Measurements from ENCODE around the gene CALN1. TPM values are rescaled to one million over a fixed set of nuclear protein-coding genes. Genes with fewer than 3 reads are reported as not detected.

The CALN1 gene
- total RNA-seq, 1 experiment from 2014 or later, result 0.05 TPM

DNA sequence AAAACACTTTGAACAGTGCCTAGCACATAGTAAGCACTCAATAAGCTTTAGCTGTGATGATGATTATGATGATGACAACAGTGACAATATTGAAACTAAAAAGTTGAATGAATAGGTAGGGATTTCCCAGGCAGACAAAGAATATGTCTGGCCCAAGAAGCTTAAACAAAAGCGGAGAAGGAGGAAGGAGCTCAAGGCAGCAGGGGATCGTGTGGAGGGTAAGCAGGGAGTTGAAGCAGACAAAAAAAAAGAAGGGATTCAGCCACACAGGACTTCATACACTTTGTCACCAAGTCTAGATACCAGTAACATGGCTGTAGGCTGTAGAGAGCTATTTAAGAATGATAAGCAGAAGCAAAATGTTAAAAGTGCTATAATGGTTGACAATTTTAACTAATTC lies 144.0 kb downstream of the CALN1 start:
- TF ChIP-seq, protein P1, sequence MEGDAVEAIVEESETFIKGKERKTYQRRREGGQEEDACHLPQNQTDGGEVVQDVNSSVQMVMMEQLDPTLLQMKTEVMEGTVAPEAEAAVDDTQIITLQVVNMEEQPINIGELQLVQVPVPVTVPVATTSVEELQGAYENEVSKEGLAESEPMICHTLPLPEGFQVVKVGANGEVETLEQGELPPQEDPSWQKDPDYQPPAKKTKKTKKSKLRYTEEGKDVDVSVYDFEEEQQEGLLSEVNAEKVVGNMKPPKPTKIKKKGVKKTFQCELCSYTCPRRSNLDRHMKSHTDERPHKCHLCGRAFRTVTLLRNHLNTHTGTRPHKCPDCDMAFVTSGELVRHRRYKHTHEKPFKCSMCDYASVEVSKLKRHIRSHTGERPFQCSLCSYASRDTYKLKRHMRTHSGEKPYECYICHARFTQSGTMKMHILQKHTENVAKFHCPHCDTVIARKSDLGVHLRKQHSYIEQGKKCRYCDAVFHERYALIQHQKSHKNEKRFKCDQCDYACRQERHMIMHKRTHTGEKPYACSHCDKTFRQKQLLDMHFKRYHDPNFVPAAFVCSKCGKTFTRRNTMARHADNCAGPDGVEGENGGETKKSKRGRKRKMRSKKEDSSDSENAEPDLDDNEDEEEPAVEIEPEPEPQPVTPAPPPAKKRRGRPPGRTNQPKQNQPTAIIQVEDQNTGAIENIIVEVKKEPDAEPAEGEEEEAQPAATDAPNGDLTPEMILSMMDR (IDR thresholded peaks at IDR 0.05), result no peak
- TF ChIP-seq, protein P2, sequence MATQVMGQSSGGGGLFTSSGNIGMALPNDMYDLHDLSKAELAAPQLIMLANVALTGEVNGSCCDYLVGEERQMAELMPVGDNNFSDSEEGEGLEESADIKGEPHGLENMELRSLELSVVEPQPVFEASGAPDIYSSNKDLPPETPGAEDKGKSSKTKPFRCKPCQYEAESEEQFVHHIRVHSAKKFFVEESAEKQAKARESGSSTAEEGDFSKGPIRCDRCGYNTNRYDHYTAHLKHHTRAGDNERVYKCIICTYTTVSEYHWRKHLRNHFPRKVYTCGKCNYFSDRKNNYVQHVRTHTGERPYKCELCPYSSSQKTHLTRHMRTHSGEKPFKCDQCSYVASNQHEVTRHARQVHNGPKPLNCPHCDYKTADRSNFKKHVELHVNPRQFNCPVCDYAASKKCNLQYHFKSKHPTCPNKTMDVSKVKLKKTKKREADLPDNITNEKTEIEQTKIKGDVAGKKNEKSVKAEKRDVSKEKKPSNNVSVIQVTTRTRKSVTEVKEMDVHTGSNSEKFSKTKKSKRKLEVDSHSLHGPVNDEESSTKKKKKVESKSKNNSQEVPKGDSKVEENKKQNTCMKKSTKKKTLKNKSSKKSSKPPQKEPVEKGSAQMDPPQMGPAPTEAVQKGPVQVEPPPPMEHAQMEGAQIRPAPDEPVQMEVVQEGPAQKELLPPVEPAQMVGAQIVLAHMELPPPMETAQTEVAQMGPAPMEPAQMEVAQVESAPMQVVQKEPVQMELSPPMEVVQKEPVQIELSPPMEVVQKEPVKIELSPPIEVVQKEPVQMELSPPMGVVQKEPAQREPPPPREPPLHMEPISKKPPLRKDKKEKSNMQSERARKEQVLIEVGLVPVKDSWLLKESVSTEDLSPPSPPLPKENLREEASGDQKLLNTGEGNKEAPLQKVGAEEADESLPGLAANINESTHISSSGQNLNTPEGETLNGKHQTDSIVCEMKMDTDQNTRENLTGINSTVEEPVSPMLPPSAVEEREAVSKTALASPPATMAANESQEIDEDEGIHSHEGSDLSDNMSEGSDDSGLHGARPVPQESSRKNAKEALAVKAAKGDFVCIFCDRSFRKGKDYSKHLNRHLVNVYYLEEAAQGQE (IDR thresholded peaks at IDR 0.05; ENCODE audit: insufficient read depth in 1 of 2, low read depth in 2 of 2, low read length in 1 of 2), result no peak
- TF ChIP-seq TCF7L2 (IDR thresholded peaks at IDR 0.05; ENCODE audit: low read depth, low read length) (no peak), SIN3A (IDR thresholded peaks at IDR 0.05; ENCODE audit: borderline replicate concordance, insufficient read depth, low read depth, low read length) (no peak)
- no peak for ATAC-seq
- Histone ChIP-seq H3K4me1 (ENCODE audit: control insufficient read depth, insufficient read depth, low read length) (no peaks in the 10 kb centered on the region), H3K9me3 (ENCODE audit: control insufficient read depth, insufficient read depth, low read depth, low read length) (no peaks in the 10 kb centered on the region), H3K27me3 (ENCODE audit: control insufficient read depth, insufficient read depth, low read length) (no peaks in the 10 kb centered on the region), H3K4me3 (ENCODE audit: low read depth in 2 of 2, low read length in 2 of 2) (no peak overlapping the region), H3K27ac (ENCODE audit: low read length) (no peak overlapping the region), H3K36me3 (ENCODE audit: control insufficient read depth, insufficient read depth, low read length) (no peaks in the 10 kb centered on the region)
- intact Hi-C loops (cut with micrococcal nuclease; ENCODE audit: unreplicated experiment), result no loop called here
- CTCF ChIA-PET, result interaction anchor here (0.6 kb wide), 1 partner anchor 347 kb away, joined by 4 read pairs; no protein-coding TSS in a partner anchor
- in situ Hi-C loops (cut with HindIII; ENCODE audit: low pct_unique_long_range_greater_than_20kb, low sequenced_read_pairs), result no loop called here
- POLR2A ChIA-PET, result no interaction called here
- no TSS peak for BruUV-seq (replicated peaks)
- DNase-seq (ENCODE audit: low read depth, low spot score), result no peak

DNA sequence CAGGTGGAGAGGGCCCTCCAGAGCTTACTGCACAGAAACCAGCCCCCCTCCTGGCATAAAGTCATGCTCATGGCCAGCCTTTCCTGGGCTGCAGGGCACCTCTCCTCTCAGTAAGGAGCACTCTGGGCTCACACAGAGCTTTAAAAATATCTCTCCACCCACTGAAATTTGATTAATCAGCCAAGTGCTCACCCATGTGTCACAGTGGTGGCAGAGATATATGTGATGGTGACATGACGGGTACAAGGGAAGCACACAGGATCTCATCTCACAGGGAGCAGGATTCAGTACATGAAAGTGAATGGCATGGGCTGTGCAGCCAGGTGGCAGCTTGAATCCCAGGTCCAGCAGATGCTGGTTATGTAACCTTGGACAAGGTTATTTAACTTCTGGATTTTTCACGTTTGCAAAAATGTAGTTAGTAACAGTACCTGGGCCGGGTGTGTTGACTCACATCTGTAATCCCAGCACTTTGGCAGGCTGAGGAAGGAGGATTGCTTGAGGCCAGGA lies 144.8 kb downstream of the CALN1 start:
- Histone ChIP-seq H3K27ac (ENCODE audit: low read length) (no peak overlapping the region), H3K4me1 (ENCODE audit: control insufficient read depth, insufficient read depth, low read length) (no peaks in the 10 kb centered on the region), H3K36me3 (ENCODE audit: control insufficient read depth, insufficient read depth, low read length) (no peaks in the 10 kb centered on the region), H3K9me3 (ENCODE audit: control insufficient read depth, insufficient read depth, low read depth, low read length) (no peaks in the 10 kb centered on the region), H3K27me3 (ENCODE audit: control insufficient read depth, insufficient read depth, low read length) (no peaks in the 10 kb centered on the region), H3K4me3 (ENCODE audit: low read depth in 2 of 2, low read length in 2 of 2) (no peak overlapping the region)
- in situ Hi-C loops (cut with HindIII; ENCODE audit: low pct_unique_long_range_greater_than_20kb, low sequenced_read_pairs), result no loop called here
- intact Hi-C loops (cut with micrococcal nuclease; ENCODE audit: unreplicated experiment), result no loop called here
- DNase-seq (ENCODE audit: low read depth, low spot score) (no peak), ATAC-seq (no peak)
- TF ChIP-seq SIN3A (IDR thresholded peaks at IDR 0.05; ENCODE audit: borderline replicate concordance, insufficient read depth, low read depth, low read length) (no peak), TCF7L2 (IDR thresholded peaks at IDR 0.05; ENCODE audit: low read depth, low read length) (no peak), POLR2AphosphoS5 (IDR thresholded peaks at IDR 0.05; ENCODE audit: low read depth, low read length) (no peak)
- TF ChIP-seq, protein P1 (IDR thresholded peaks at IDR 0.05), result no peak
- TF ChIP-seq, protein P2 (IDR thresholded peaks at IDR 0.05; ENCODE audit: insufficient read depth in 1 of 2, low read depth in 2 of 2, low read length in 1 of 2), result no peak
- POLR2A ChIA-PET, result no interaction called here
- no TSS peak for BruUV-seq (replicated peaks)
- CTCF ChIA-PET, result interaction anchor here (0.6 kb wide), 1 partner anchor 107 kb away, joined by 3 read pairs; no protein-coding TSS in a partner anchor

Measured in Panc1 (cell line).